Rectal smooth muscle tissue (tissue), 1 donor: ENCODE data around the gene GPATCH2.

Experiments
- H3K27ac ChIP-seq: one replicate; pipeline ENCODE4 v1.7.0; 2013; ENCODE audit warnings: low read depth, low read length, inconsistent platforms
- H3K27me3 ChIP-seq: one replicate; pipeline ENCODE4 v1.7.0; 2013; ENCODE audit warnings: low read length; ENCODE audit not compliant: control insufficient read depth, insufficient read depth
- H3K36me3 ChIP-seq: one replicate; pipeline ENCODE4 v1.7.0; 2013; ENCODE audit warnings: low read length; ENCODE audit not compliant: control insufficient read depth, insufficient read depth
- H3K4me1 ChIP-seq: one replicate; pipeline ENCODE4 v1.7.0; 2013; ENCODE audit warnings: low read length; ENCODE audit not compliant: control insufficient read depth, insufficient read depth
- H3K4me3 ChIP-seq: one replicate; pipeline ENCODE4 v1.7.0; 2013; ENCODE audit warnings: low read length
- H3K9ac ChIP-seq: one replicate; pipeline ENCODE4 v1.7.0; 2013; ENCODE audit warnings: low read length

The GPATCH2 gene

DNA sequence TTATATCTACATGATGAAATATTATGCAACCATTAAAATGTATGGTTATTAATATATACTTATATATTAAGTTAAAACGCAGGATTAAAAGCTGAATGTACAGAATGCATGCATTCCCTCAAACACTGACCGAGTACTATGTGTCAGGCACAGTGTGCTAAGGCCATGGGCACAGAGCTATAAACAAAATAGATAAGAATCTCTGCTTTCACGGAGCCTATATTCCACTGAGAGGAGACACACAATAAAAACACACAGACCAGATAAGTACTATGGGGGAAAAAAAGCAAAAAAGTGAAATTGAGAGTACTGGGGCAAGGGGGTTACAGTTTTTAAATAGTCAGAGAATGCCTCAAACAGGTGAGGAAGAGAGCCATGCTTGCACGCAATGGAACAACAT lies 62.7 kb downstream of the GPATCH2 start:
- H3K27me3 ChIP-seq: no peaks in the 10 kb centered on the region
- H3K4me3 ChIP-seq: no peak overlapping the region
- H3K36me3 ChIP-seq: no peaks in the 10 kb centered on the region
- no peaks in the 10 kb centered on the region for H3K4me1 ChIP-seq
- no peak overlapping the region for H3K27ac ChIP-seq
- H3K9ac ChIP-seq: no peak overlapping the region

DNA sequence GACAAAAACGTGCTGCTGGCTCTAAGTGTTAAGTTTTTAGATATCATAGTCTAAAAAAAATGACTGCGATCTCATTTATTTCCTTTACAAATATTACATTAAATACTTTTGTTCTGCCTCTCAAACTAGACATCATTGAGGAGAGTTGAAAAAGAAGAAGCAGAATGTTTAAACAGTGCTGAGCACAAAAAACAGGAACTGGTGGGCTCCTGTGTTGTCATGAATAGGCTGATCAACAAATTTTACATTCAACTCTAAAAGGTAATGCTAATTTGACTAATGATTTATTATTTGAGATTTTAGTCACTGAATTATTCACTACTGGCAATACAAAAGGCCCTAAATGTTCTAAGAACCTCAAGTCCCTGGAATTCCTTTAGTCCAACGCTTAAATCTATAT lies 66.1 kb downstream of the GPATCH2 start:
- Histone ChIP-seq H3K36me3 (no peaks in the 10 kb centered on the region), H3K27me3 (no peaks in the 10 kb centered on the region), H3K4me3 (no peak overlapping the region), H3K27ac (no peak overlapping the region), H3K4me1 (no peaks in the 10 kb centered on the region), H3K9ac (no peak overlapping the region)

GRCh38 chr1:217564207-217564606 lies 66.7 kb downstream of the GPATCH2 start:
- Histone ChIP-seq H3K4me3 (no peak overlapping the region), H3K27me3 (no peaks in the 10 kb centered on the region), H3K9ac (no peak overlapping the region), H3K27ac (no peak overlapping the region), H3K36me3 (no peaks in the 10 kb centered on the region), H3K4me1 (no peaks in the 10 kb centered on the region)

GRCh38 chr1:217563179-217563578 lies 67.7 kb downstream of the GPATCH2 start:
- no peaks in the 10 kb centered on the region for H3K4me1 ChIP-seq
- no peaks in the 10 kb centered on the region for H3K27me3 ChIP-seq
- no peaks in the 10 kb centered on the region for H3K36me3 ChIP-seq
- H3K27ac ChIP-seq: no peak overlapping the region
- no peak overlapping the region for H3K9ac ChIP-seq
- no peak overlapping the region for H3K4me3 ChIP-seq

DNA sequence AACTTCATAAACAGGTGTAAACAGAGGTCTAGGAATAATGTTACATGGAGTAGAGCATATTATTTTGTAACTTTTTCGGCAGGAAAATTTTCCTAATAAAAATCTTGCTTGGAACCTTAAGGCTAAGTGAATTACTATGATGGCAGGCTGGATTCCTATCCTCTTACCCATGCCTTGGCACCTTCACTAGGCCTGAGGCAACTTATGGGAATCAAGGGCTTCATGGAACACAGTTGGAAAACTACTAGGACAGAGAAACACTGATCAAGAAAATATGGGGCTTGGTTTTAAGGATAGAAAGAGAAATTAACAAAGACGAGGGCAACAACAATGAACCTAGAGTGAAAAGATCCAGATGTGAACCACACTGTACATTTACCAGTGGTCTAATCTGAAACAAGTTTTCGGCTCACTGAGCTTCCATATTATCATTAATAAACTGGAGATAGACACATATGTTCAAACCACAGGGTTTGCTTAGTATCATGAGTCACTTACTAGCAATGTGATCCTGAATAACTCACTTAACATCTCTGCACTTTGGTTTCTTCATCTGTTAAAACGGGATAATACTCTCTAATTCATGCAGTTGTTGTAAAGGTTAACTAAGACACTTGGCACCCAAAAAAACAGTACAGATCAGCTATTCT lies 68.5 kb downstream of the GPATCH2 start:
- Histone ChIP-seq H3K36me3 (no peaks in the 10 kb centered on the region), H3K9ac (no peak overlapping the region), H3K4me3 (no peak overlapping the region), H3K27me3 (no peaks in the 10 kb centered on the region), H3K27ac (no peak overlapping the region), H3K4me1 (no peaks in the 10 kb centered on the region)

DNA sequence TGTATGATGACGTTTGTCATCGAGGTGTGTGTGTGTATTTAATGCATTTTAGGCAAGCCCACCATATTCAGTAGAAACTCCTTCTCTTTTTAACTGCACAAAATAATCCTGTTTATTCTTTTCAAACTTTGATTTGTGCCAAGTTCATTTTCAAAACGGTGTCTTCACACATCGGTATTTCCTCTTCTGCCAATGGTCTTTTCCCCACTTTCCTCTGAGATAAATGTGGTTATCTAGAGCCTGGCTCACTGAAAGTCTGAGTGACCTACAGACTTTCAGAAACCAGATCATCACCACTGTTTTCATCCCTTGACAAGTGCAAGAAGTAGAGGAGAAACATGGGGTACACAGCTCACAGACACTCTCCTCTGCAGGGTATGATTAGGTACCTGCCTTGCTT lies 69.4 kb downstream of the GPATCH2 start:
- no peaks in the 10 kb centered on the region for H3K4me1 ChIP-seq
- no peak overlapping the region for H3K9ac ChIP-seq
- H3K27ac ChIP-seq: no peak overlapping the region
- H3K36me3 ChIP-seq: no peaks in the 10 kb centered on the region
- H3K27me3 ChIP-seq: no peaks in the 10 kb centered on the region
- H3K4me3 ChIP-seq: no peak overlapping the region

DNA sequence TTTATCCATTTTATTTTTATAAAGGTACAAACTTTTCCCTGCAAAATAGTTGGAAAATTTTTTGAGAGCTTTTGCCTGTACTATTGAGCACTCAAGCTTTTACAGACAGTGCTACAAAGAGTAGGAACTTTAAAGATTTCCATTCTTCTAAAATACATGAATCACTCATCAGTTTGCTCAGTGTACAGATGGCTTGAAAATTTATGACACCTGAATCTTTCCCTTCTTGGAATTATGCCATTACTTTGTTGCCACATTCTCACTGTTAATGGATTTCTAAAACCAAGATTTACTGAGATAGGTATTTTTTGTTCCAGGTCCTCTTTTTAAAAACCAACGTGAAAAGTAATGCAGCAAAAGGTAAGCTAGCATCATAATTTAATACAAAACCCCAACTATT lies 76.0 kb downstream of the GPATCH2 start:
- Histone ChIP-seq H3K4me3 (no peak overlapping the region), H3K9ac (no peak overlapping the region), H3K4me1 (no peaks in the 10 kb centered on the region), H3K36me3 (no peaks in the 10 kb centered on the region), H3K27ac (no peak overlapping the region), H3K27me3 (no peaks in the 10 kb centered on the region)

- no peaks in the 10 kb centered on the region for H3K4me1 ChIP-seq
- H3K27ac ChIP-seq: no peak overlapping the region
- H3K36me3 ChIP-seq: no peaks in the 10 kb centered on the region
- H3K4me3 ChIP-seq: no peak overlapping the region
- no peak overlapping the region for H3K9ac ChIP-seq
- H3K27me3 ChIP-seq: no peaks in the 10 kb centered on the region
Observed at GRCh38 chr1:217553949-217554509, 76.9 kb downstream of the GPATCH2 start.

GRCh38 chr1:217552339-217552951 lies 78.4 kb downstream of the GPATCH2 start:
- no peaks in the 10 kb centered on the region for H3K27me3 ChIP-seq

GRCh38 chr1:217542837-217543236 lies 88.1 kb downstream of the GPATCH2 start:
- no peak overlapping the region for H3K9ac ChIP-seq

More at GRCh38 chr1:217552339-217552951, 78.4 kb downstream of the GPATCH2 start:
- no peaks in the 10 kb centered on the region for H3K36me3 ChIP-seq
- H3K4me3 ChIP-seq: no peak overlapping the region
- no peak overlapping the region for H3K9ac ChIP-seq
- no peaks in the 10 kb centered on the region for H3K4me1 ChIP-seq
- no peak overlapping the region for H3K27ac ChIP-seq

DNA sequence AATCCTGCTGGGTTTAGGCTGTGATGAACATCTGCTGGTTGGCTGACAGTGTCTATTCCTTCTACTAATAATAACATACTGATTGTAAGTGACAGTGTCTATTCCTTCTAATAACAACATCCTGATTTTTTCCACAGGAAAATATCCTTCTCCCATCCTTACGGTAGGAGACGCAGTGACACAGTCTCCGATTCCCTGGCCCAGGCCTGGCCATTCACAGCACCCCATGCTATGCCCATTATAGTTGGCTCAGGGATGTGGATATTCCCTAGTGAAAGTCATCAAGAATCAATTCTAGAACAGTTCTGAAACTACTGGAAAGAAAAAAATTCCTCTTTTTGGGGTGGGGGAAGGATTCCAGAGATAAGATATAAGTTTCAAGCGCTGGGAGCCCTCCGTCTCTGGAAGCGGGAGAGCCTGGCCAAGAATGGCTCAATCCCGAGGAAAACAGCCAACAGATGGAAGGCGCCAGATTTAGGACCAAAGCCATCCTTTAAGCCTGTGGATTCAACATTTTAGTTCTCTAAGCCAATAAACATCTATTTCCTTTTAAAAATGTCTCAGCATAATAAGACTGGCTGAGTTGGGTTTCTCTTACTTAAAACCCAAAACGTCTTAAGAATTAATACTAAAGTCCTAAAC lies 88.6 kb downstream of the GPATCH2 start:
- Histone ChIP-seq H3K4me1 (no peaks in the 10 kb centered on the region), H3K27ac (no peak overlapping the region), H3K4me3 (no peak overlapping the region), H3K36me3 (no peaks in the 10 kb centered on the region), H3K27me3 (no peaks in the 10 kb centered on the region), H3K9ac (no peak overlapping the region)

More at GRCh38 chr1:217542837-217543236, 88.1 kb downstream of the GPATCH2 start:
- Histone ChIP-seq H3K27me3 (no peaks in the 10 kb centered on the region), H3K4me3 (no peak overlapping the region), H3K27ac (no peak overlapping the region), H3K36me3 (no peaks in the 10 kb centered on the region), H3K4me1 (no peaks in the 10 kb centered on the region)

- H3K36me3 ChIP-seq: no peaks in the 10 kb centered on the region
- no peak overlapping the region for H3K9ac ChIP-seq
- H3K27me3 ChIP-seq: no peaks in the 10 kb centered on the region
- no peak overlapping the region for H3K27ac ChIP-seq
- no peaks in the 10 kb centered on the region for H3K4me1 ChIP-seq
- no peak overlapping the region for H3K4me3 ChIP-seq
Observed at GRCh38 chr1:217540321-217540720, 90.6 kb downstream of the GPATCH2 start.
